Measurements from ENCODE around the gene CD53.

DNA sequence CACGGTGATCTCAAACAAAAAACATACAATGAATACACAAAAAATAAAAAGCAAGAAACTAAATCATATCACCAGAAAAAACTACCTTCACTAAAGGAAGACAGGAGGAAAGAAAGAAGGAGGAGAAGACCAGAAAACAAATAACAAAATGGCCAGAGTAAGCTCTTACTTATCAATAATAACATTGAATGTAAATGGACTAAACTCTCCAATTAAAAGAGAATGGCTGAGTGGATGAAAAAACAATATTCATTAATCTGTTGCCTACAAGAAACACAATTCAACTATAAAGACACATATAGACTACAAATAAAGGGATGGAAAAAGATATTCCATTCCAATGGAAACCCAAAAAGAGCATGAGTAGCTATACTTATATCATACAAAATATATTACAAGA lies 63.6 kb downstream of the CD53 start:
- TF ChIP-seq, protein P1, sequence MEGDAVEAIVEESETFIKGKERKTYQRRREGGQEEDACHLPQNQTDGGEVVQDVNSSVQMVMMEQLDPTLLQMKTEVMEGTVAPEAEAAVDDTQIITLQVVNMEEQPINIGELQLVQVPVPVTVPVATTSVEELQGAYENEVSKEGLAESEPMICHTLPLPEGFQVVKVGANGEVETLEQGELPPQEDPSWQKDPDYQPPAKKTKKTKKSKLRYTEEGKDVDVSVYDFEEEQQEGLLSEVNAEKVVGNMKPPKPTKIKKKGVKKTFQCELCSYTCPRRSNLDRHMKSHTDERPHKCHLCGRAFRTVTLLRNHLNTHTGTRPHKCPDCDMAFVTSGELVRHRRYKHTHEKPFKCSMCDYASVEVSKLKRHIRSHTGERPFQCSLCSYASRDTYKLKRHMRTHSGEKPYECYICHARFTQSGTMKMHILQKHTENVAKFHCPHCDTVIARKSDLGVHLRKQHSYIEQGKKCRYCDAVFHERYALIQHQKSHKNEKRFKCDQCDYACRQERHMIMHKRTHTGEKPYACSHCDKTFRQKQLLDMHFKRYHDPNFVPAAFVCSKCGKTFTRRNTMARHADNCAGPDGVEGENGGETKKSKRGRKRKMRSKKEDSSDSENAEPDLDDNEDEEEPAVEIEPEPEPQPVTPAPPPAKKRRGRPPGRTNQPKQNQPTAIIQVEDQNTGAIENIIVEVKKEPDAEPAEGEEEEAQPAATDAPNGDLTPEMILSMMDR (IDR thresholded peaks at IDR 0.05) = no peak
- TF ChIP-seq POLR2A (IDR thresholded peaks at IDR 0.05) (no peak), EP300 (IDR thresholded peaks at IDR 0.05) (no peak)
